IMR-90 (cell line): ENCODE data around the gene SLC7A4.

ENCODE experiments used
- CTCF ChIP-seq: conservative IDR thresholded peaks from 2 replicates; pipeline ENCODE4 v1.5.1; 2012; ENCODE audit warnings: mild to moderate bottlenecking, low read depth, low read length, improper control_type of control experiment
- RAD21 ChIP-seq: IDR thresholded peaks from 2 replicates; pipeline ENCODE4 v1.6.1; 2012; ENCODE audit warnings: low read length, improper control_type of control experiment

DNA sequence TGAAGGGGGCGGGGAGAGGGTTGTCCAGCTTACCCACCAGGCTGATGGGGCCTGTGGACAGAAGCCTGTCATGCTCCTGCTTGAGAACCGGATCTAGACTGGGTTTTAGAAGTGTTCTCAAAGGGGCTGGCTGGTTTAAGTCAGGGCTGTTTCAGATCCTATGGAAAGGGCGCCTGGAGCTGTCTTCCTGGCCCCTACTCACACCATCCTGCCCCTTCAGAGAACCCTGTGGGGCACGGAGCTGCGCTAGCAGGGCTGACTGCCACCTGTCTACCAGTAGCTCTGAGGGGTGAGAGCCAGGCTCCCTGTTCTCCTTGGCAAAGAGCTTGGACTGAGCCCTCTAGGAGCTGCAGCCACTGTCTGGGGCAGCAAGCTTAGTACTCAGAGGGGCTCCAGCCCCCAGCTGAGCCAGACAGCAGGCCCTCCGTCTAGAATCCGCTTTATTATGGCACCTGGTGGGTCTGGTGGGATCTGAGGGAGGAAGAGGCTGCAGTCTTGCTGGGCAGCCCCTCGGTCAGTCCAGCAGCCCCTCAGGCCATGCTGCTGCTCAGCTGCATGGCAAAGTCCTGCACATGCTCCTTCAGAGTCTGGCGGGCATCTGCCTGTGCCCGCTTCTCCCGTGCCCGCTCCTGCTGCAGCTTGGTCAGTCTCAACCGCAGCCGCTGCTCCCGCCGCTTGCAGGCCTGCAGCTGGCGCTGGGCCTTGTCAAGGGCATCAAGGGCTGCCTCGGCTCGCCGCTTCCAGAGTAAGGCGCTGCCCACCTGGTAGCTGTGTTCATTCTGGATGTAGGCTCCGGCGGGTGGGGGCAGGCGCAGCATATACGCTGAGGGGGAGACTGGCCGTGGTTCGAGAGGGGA is 32.8 kb downstream of the SLC7A4 start:
- no peak for TF ChIP-seq CTCF
- TF ChIP-seq RAD21, result no peak
